Ishikawa (cell line): ENCODE results near the gene ABLIM2.

Experiments
- CEBPB ChIP-seq: IDR thresholded peaks from 2 replicates; pipeline ENCODE4 v1.6.1; 2012
- CREB1 ChIP-seq: IDR thresholded peaks from 2 replicates; pipeline ENCODE4 v1.6.1; 2012; ENCODE audit warnings: low read depth
- EGR1 ChIP-seq: IDR thresholded peaks from 2 replicates; pipeline ENCODE4 v1.6.1; 2012
- EP300 ChIP-seq: IDR thresholded peaks from 2 replicates; pipeline ENCODE4 v1.6.1; 2012; ENCODE audit warnings: borderline replicate concordance
- FOXM1 ChIP-seq: IDR thresholded peaks from 2 replicates; pipeline ENCODE4 v1.6.1; 2012; ENCODE audit warnings: low read depth, borderline replicate concordance
- MAX ChIP-seq: IDR thresholded peaks from 2 replicates; pipeline ENCODE4 v1.6.1; 2012
- NFIC ChIP-seq: IDR thresholded peaks from 2 replicates; pipeline ENCODE4 v1.6.1; 2012
- REST ChIP-seq: IDR thresholded peaks from 2 replicates; pipeline ENCODE4 v1.6.1; 2012; ENCODE audit warnings: low read depth, mild to moderate bottlenecking
- TAF1 ChIP-seq: IDR thresholded peaks from 2 replicates; pipeline ENCODE4 v1.6.1; 2012; ENCODE audit warnings: low read depth, mild to moderate bottlenecking
- TCF12 ChIP-seq: IDR thresholded peaks from 2 replicates; pipeline ENCODE4 v1.6.1; 2012; ENCODE audit warnings: low read depth
- TEAD4 ChIP-seq: IDR thresholded peaks from 2 replicates; pipeline ENCODE4 v1.6.1; 2012
- USF1 ChIP-seq: IDR thresholded peaks from 2 replicates; pipeline ENCODE4 v1.6.1; 2012
- YY1 ChIP-seq: IDR thresholded peaks from 2 replicates; pipeline ENCODE4 v1.6.1; 2012; ENCODE audit warnings: low read depth
- ZBTB7A ChIP-seq: IDR thresholded peaks from 2 replicates; pipeline ENCODE4 v1.6.1; 2012; ENCODE audit warnings: low read depth

ABLIM2 gene

GRCh38 chr4:8197521-8197920 lies 38.9 kb upstream of the ABLIM2 start:
- TF ChIP-seq USF1 (no peak), ZBTB7A (no peak), EGR1 (no peak), CEBPB (no peak), MAX (no peak), YY1 (no peak), REST (no peak)

GRCh38 chr4:8195841-8196458 lies 37.3 kb upstream of the ABLIM2 start:
- no peak for TF ChIP-seq REST
- no peak for TF ChIP-seq CREB1
- no peak for TF ChIP-seq EGR1
- TF ChIP-seq TAF1: no peak
- no peak for TF ChIP-seq TEAD4
- TF ChIP-seq FOXM1: no peak
- TF ChIP-seq YY1: no peak

- TF ChIP-seq YY1: no peak
- no peak for TF ChIP-seq USF1
Observed at GRCh38 chr4:8195431-8195830, 36.8 kb upstream of the ABLIM2 start.

GRCh38 chr4:8194306-8195242 lies 36.0 kb upstream of the ABLIM2 start:
- TF ChIP-seq ZBTB7A (no peak), CEBPB (no peak), REST (no peak), TCF12 (no peak), NFIC (no peak), EP300 (no peak)
